K562 (cell line): ENCODE measurements around the gene SPCS3. TPM values are rescaled to one million over a fixed set of nuclear protein-coding genes. Genes with fewer than 3 reads are reported as not detected.

Source experiments
- CEBPB ChIP-seq: fragments of 450-650 bp; IDR thresholded peaks from 2 replicates; pipeline ENCODE4 v1.6.1; 2016; ENCODE audit warnings: missing genetic modification characterization, missing compliant biosample characterization
- DIDO1 ChIP-seq: fragments of 450-650 bp; IDR thresholded peaks from 2 replicates; pipeline ENCODE4 v1.6.1; 2016; ENCODE audit warnings: low read depth, missing biosample characterization, missing genetic modification characterization
- HMG20B ChIP-seq: fragments of 250-450 bp; sonication (Bioruptor Pico); IDR thresholded peaks from 2 replicates; pipeline ENCODE4 v1.5.0; 2021; ENCODE audit warnings: mild to moderate bottlenecking
- HMGN3 ChIP-seq: IDR thresholded peaks from 2 replicates; pipeline ENCODE4 v1.6.1; 2011; ENCODE audit warnings: borderline replicate concordance, low read depth, mild to moderate bottlenecking, mixed read lengths, low read length; ENCODE audit not compliant: insufficient read length; ENCODE audit errors: extremely low read depth
- LARP7 ChIP-seq: fragments of 450-650 bp; IDR thresholded peaks from 2 replicates; pipeline ENCODE4 v1.6.1; 2016
- NFIC ChIP-seq: fragments of 450-650 bp; IDR thresholded peaks from 2 replicates; pipeline ENCODE4 v1.6.1; 2017; ENCODE audit warnings: mild to moderate bottlenecking, inconsistent platforms
- NR3C1 ChIP-seq: sonication (generic); formaldehyde crosslinking; IDR thresholded peaks from 2 replicates; pipeline ENCODE4 v1.8.1; 2022; ENCODE audit warnings: missing genetic modification reagents
- OTX1 ChIP-seq: fragments of 450-650 bp; formaldehyde crosslinking; IDR thresholded peaks from 2 replicates; pipeline ENCODE4 v1.4.0; 2022; ENCODE audit warnings: mild to moderate bottlenecking
- SETDB1 ChIP-seq: IDR thresholded peaks from one replicate; pipeline ENCODE4 v1.6.1; 2012; ENCODE audit warnings: low read length, control low read depth, inconsistent platforms
- STAG1 ChIP-seq: sonication (generic); formaldehyde crosslinking; IDR thresholded peaks from 2 replicates; pipeline ENCODE4 v1.5.0; 2020; ENCODE audit warnings: missing genetic modification reagents, borderline replicate concordance
- SUPT5H ChIP-seq: fragments of 450-650 bp; IDR thresholded peaks from 2 replicates; pipeline ENCODE4 v1.6.1; 2016
- TAF7 ChIP-seq: fragments of 450-650 bp; IDR thresholded peaks from 2 replicates; pipeline ENCODE4 v1.6.1; 2016; ENCODE audit warnings: missing genetic modification characterization, missing compliant biosample characterization
- polyA plus RNA-seq, 8 experiments: library from polyadenylated mRNA; depleted of rRNA in 4 of 8; stranded (reverse) in 5 of 8; unstranded in 3 of 8; fragments of >200 nt; fragmentation: Nextera tagmentation in 2 of 8; fragmentation: Illumina TruSeq in 1 of 8; extraction: Ambion mirVana in 2 of 8; extraction: Trizol in 1 of 8; gene quantifications; 2 replicates each; pipeline versions ENCODE4 v1.2.1 to v1.2.3, GENCODE V29; 2011 to 2014; ENCODE audit warnings: inconsistent platforms in 1 of 8, missing spikeins in 1 of 8
- total RNA-seq, 7 experiments: library from RNA; depleted of rRNA in 6 of 7; stranded (reverse); fragments of >200 nt in 6 of 7; fragmentation: Illumina TruSeq in 2 of 7; extraction: Trizol in 2 of 7; gene quantifications; 2 replicates each; pipeline versions ENCODE4 v1.2.1 to v1.2.3, GENCODE V29; 2011 to 2021; ENCODE audit warnings: low replicate concordance in 1 of 7
- TF ChIP-seq, protein P1 (sequence below): sonication (generic); formaldehyde crosslinking; IDR thresholded peaks from 2 replicates; pipeline ENCODE4 v1.8.1; 2023; ENCODE audit warnings: mild to moderate bottlenecking, missing genetic modification reagents
- TF ChIP-seq, protein P2 (sequence below), 2 experiments: fragments of 450-650 bp in 1 of 2; IDR thresholded peaks; 2 replicates each; pipeline ENCODE4 v1.6.1; 2011 to 2017; ENCODE audit warnings: low read depth in 2 of 2, antibody characterized with exemption in 1 of 2, borderline replicate concordance in 1 of 2, low read length in 1 of 2, mild to moderate bottlenecking in 1 of 2, mixed read lengths in 1 of 2; ENCODE audit not compliant: control insufficient read depth in 1 of 2
- TF ChIP-seq, protein P3 (sequence below), 2 experiments: fragments of 150-350 bp in 1 of 2; IDR thresholded peaks; 2 replicates each; pipeline ENCODE4 v1.6.1; 2012 to 2016; ENCODE audit warnings: low read depth in 2 of 2, low read length in 2 of 2, mild to moderate bottlenecking in 1 of 2, moderate library complexity in 1 of 2
- TF ChIP-seq, protein P4 (sequence below): fragments of 250-450 bp; sonication (Bioruptor Pico); IDR thresholded peaks from 2 replicates; pipeline ENCODE4 v1.5.0; 2021; ENCODE audit warnings: mild to moderate bottlenecking, borderline replicate concordance

SPCS3 gene
- total and polyA plus RNA-seq, 9 of the 15 experiments (the other 6 are each of a cell fraction or from before 2014, with no cell fraction given): 64.6 to 196 (median 85.4) TPM

DNA sequence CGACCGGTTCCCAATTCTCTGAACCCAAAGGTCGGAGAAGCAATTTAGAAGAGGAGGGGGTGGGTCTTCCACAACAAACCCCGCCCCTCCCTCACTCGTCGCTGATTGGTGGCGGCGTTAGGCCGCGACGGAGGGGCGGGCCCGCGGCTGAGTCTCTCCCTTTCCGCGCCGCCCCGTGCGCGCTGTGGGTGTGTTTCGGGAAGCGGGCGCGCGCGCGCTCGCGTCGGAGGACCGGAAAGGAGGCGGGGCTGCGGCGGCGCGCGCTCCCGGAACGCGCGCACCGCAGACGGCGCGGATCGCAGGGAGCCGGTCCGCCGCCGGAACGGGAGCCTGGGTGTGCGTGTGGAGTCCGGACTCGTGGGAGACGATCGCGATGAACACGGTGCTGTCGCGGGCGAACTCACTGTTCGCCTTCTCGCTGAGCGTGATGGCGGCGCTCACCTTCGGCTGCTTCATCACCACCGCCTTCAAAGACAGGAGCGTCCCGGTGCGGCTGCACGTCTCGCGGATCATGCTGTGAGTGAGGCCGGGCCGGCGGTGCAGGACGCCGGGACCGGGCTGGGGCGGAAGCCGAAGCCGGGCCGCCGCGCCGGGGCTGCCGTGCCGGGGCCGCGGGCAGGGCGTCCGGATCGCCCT, at the start of gene SPCS3 (continued):
- TF ChIP-seq, protein P1, sequence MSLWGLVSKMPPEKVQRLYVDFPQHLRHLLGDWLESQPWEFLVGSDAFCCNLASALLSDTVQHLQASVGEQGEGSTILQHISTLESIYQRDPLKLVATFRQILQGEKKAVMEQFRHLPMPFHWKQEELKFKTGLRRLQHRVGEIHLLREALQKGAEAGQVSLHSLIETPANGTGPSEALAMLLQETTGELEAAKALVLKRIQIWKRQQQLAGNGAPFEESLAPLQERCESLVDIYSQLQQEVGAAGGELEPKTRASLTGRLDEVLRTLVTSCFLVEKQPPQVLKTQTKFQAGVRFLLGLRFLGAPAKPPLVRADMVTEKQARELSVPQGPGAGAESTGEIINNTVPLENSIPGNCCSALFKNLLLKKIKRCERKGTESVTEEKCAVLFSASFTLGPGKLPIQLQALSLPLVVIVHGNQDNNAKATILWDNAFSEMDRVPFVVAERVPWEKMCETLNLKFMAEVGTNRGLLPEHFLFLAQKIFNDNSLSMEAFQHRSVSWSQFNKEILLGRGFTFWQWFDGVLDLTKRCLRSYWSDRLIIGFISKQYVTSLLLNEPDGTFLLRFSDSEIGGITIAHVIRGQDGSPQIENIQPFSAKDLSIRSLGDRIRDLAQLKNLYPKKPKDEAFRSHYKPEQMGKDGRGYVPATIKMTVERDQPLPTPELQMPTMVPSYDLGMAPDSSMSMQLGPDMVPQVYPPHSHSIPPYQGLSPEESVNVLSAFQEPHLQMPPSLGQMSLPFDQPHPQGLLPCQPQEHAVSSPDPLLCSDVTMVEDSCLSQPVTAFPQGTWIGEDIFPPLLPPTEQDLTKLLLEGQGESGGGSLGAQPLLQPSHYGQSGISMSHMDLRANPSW (CRISPR knock-in tag): no peak
- TF ChIP-seq STAG1 (CRISPR knock-in tag) (no peak), NR3C1 (no peak), TAF7 (tag) (no peak), SETDB1 (no peak), HMGN3 (peak; percentile 62), SUPT5H (peak; percentile 89), HMG20B (CRISPR knock-in tag) (no peak), LARP7 (no peak), OTX1 (CRISPR knock-in tag) (no peak), DIDO1 (tag) (no peak), NFIC (peak; percentile 33; the same call in 1 of the 2 replicates), CEBPB (tag) (no peak)
- TF ChIP-seq, protein P2, sequence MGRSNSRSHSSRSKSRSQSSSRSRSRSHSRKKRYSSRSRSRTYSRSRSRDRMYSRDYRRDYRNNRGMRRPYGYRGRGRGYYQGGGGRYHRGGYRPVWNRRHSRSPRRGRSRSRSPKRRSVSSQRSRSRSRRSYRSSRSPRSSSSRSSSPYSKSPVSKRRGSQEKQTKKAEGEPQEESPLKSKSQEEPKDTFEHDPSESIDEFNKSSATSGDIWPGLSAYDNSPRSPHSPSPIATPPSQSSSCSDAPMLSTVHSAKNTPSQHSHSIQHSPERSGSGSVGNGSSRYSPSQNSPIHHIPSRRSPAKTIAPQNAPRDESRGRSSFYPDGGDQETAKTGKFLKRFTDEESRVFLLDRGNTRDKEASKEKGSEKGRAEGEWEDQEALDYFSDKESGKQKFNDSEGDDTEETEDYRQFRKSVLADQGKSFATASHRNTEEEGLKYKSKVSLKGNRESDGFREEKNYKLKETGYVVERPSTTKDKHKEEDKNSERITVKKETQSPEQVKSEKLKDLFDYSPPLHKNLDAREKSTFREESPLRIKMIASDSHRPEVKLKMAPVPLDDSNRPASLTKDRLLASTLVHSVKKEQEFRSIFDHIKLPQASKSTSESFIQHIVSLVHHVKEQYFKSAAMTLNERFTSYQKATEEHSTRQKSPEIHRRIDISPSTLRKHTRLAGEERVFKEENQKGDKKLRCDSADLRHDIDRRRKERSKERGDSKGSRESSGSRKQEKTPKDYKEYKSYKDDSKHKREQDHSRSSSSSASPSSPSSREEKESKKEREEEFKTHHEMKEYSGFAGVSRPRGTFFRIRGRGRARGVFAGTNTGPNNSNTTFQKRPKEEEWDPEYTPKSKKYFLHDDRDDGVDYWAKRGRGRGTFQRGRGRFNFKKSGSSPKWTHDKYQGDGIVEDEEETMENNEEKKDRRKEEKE (IDR thresholded peaks at IDR 0.05; ENCODE audit: borderline replicate concordance in 1 of 2, control insufficient read depth in 1 of 2, low read depth in 2 of 2, low read length in 1 of 2): 0 out of 4 replicates have a peak, but pooled peaks of 1 of the 2 experiments have one; percentile 27
- TF ChIP-seq, protein P3, sequence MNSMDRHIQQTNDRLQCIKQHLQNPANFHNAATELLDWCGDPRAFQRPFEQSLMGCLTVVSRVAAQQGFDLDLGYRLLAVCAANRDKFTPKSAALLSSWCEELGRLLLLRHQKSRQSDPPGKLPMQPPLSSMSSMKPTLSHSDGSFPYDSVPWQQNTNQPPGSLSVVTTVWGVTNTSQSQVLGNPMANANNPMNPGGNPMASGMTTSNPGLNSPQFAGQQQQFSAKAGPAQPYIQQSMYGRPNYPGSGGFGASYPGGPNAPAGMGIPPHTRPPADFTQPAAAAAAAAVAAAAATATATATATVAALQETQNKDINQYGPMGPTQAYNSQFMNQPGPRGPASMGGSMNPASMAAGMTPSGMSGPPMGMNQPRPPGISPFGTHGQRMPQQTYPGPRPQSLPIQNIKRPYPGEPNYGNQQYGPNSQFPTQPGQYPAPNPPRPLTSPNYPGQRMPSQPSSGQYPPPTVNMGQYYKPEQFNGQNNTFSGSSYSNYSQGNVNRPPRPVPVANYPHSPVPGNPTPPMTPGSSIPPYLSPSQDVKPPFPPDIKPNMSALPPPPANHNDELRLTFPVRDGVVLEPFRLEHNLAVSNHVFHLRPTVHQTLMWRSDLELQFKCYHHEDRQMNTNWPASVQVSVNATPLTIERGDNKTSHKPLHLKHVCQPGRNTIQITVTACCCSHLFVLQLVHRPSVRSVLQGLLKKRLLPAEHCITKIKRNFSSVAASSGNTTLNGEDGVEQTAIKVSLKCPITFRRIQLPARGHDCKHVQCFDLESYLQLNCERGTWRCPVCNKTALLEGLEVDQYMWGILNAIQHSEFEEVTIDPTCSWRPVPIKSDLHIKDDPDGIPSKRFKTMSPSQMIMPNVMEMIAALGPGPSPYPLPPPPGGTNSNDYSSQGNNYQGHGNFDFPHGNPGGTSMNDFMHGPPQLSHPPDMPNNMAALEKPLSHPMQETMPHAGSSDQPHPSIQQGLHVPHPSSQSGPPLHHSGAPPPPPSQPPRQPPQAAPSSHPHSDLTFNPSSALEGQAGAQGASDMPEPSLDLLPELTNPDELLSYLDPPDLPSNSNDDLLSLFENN (IDR thresholded peaks at IDR 0.05; ENCODE audit: low read depth in 2 of 2, low read length in 2 of 2): 0 out of 4 replicates have a peak, but pooled peaks of 1 of the 2 experiments have one; percentile 24
- TF ChIP-seq, protein P4, sequence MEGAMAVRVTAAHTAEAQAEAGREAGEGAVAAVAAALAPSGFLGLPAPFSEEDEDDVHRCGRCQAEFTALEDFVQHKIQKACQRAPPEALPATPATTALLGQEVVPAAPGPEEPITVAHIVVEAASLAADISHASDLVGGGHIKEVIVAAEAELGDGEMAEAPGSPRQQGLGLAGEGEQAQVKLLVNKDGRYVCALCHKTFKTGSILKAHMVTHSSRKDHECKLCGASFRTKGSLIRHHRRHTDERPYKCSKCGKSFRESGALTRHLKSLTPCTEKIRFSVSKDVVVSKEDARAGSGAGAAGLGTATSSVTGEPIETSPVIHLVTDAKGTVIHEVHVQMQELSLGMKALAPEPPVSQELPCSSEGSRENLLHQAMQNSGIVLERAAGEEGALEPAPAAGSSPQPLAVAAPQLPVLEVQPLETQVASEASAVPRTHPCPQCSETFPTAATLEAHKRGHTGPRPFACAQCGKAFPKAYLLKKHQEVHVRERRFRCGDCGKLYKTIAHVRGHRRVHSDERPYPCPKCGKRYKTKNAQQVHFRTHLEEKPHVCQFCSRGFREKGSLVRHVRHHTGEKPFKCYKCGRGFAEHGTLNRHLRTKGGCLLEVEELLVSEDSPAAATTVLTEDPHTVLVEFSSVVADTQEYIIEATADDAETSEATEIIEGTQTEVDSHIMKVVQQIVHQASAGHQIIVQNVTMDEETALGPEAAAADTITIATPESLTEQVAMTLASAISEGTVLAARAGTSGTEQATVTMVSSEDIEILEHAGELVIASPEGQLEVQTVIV (CRISPR knock-in tag): no peak
